Activated T-cell treated with anti-CD3 and anti-CD28 coated beads, Interleukin-2, amount 50 U/mL, for 1 hour (primary cell): ENCODE data around the gene VWA5B1.

ENCODE experiments used
- DNase-seq: peaks from one replicate; pipeline ENCODE4 v3.0.0-alpha.2; 2020

The VWA5B1 gene

DNA sequence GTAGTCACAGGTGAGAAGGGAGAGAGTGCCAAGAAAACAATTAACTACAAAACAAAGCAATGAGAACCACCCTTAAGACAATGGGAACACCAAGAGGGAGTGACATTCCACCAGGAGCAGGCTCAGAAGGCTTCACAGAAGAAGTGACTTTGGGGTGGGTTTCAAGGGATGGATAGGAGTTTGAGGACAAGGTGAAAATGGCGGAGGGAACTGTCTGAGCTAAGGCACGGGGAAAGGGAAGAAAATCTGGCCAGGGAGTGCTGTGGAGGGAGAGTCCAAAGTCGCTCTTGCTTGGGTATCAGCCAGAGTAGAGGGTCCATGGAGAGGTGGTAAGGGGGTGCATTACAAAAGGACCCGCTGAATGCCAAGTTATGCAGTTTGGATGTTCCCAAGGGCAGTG lies 108.1 kb downstream of the VWA5B1 start:
- DNase-seq: no peak

DNA sequence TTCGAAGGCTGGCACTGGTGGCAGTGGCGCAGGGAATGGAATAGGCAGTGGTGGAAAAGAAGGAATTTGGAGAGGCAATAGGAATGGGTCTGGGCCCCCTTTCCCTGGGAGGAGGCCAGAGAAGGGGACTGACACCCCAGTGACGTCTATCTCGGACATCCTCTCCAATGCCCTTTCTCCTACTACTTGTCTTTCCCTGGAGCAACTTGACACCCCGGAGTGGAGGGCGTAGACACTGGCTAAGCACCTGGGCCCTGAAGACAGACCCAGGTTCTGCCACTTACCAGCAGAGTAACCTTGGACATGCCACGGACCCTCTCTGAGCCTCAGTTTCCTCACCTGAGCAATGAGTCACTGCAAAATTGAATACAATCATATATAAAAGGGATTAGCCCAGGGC lies 108.5 kb downstream of the VWA5B1 start:
- DNase-seq: no peak

DNA sequence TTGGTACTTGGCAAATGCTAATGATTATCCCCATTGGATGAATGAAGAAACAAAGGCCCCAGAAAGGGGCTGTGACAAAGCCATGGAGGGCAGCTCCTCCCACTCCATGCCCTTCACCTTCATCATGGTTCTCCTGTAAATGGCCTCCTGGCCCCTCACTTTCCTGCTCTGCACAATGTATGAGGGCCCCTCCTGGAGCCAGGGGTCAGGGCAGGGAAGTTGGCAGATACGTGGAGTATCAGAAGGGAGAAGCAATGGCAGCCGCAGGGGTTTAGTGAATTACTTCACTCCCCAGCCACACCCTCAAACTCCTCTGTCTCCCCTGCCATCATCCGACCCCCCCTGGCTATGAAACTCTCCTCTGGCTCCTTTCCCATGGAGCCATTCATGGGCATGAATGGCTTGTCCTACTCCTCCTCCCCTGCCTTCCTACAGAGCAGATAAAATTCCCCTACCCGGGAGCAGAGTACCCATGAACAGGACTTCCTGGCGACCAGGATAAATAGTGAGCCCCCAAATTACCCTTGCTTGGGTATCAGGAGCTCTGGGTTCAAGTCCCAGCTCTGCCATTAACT lies 109.0 kb downstream of the VWA5B1 start:
- DNase-seq: no peak

DNA sequence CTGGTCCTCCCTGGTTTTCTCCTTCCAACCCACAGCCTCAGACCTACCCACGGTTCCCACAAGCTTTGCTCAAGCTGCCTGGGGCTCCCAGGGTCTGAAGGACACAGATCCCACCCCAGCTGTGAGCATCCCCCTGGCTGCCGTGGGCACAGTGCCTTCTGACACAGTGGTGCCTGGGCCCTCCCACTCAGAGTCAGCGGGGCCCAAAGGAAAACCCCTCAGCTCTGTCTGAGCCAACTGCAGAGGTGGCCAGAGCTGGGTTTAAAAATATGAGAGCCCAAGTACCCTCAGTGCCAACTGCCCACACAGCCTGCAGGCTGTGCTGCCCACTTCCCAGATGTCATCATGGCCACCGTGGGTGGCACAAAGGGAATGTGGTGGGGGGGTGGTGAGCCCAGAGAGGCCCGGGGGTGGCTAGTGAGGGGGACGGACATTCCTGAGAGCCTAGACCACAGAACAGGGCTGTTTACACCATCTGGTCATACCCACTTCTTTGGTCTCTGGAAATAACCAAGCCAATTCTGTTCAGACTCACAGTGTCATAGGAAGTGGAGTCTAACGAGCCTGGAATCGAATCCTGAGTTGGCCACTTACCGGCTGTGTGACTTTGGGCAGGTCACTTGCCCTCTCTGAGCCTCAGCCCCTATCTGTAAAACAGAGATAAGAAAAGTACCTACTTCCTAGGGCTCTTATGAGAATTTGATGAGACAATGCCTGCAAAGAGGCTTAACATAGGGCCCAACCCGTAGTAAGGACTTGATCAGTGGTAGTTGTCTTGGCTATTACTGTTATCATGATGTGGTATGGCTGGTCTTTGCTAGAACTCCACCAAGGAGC lies 109.9 kb downstream of the VWA5B1 start:
- no peak for DNase-seq

DNA sequence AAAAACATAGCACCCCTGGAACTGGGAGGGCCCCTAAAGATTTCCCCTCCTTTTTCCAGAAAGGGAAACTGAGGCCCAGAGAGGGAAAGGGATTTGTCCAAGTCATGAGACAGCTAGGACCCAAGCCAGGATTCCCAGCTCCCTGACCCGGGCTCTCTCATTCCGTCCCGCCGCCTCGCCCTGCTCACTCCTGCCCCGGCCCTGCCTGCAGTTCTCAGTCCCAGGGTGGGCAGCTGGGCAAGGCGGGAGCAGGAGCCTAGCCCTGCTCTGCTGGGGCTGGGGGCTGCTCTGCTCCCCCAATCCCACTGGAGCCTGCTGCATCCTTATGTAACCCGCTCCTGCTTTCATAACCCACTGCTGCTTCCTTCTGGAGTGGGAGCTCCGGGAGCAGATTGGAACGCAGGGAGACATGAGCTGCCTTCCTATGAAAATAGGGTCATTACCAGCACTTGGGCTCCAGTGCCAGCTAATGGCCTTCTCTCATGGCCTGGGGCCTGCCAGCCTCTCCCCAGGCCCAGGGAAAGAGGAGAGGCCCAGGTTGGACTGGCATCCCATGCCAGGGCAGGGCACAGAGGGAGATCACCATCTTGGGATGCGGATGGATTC lies 110.8 kb downstream of the VWA5B1 start:
- no peak for DNase-seq

DNA sequence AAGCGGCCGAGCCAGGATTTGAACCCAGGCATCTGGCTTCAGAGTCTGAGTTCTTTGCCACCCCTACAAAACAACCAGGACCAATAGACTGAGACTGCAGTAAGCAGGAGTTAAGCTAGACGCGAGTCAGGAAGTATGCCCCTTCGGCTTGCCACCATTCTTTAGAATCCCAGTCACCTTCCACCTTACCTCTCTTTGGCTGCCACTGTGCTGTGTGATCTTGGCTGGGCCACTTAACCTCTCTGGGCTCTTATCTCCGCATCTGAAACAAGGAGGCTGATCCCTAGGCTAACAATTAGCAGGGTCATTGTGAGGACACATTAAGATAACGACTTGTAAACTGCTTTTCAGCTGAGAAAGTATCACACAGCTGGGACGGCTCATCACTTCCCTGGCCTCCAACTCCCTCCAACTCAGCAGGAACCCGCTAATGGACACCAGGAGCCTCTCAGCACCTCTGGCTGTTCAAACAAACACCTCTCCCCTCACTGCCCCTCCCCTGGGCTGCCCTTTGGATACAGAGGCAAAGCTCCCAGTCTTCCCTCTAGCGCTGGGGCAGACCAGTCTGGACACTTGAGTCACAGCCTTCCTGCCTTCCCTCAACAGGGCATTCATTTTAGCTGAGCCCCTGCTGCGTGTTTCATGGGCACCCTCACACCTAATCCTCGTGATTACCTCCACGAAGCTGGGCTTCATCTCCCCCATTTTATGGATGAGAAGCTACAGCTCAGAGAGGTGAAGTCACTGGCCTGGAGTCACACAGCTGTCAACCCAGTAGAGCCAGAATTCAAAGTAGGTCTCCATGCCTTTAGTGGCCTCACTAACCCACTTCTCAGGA lies 112.1 kb downstream of the VWA5B1 start:
- no peak for DNase-seq

DNA sequence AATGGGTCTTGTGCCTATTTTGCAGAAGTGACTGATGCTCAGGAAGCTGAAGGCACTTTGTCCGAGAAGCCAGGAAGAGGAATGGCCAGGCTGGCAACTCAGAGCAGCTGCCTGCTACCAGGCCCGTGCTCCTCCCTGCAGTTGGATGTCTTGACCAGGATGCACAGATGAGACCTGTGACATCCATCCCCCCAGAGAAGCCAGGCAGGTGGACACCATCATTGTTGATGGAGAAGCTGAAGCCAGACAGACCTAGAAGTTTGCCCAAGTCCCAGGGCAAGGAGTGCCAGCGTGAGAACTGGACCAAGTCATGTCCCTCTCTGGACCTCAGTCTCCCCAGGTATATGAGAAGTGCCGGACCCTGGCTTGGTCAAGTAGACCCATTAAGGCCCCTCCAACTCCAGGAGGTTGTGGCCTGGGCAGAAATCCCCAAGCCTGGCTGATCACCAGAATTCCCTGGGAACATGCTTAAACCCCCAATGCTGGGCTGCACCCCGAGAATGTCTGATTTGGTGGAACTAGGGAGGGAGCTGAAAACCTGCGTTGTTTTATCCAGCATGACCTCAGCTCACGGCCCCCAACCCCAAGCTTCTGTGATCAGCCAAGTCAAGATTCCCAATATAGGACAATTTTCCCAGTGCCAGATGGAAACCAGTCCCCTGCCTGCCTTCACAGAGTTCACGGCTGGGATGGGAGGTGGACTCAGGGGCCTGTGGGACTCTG lies 112.9 kb downstream of the VWA5B1 start:
- DNase-seq: no peak

DNA sequence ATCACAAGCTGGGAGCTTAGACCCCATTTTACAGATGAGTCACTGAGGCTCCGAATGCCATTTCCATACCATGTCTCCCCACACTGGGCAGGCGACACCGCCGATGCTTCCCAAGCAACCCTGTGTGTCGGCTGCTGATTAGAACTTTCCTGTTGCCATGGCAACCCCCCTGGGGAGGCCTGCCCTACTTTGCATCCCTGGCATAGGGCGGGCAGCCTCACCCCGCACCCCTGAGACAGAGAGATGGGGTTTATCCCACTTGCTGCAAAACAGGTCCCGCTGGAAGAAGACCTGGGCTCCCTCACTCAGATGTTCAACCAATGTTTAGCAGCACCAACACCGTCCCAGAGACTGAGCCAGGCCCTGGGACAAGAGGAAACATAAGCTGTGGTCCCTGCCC lies 113.8 kb downstream of the VWA5B1 start:
- DNase-seq: no peak
